Measurements from ENCODE around the gene CD163.

DNA sequence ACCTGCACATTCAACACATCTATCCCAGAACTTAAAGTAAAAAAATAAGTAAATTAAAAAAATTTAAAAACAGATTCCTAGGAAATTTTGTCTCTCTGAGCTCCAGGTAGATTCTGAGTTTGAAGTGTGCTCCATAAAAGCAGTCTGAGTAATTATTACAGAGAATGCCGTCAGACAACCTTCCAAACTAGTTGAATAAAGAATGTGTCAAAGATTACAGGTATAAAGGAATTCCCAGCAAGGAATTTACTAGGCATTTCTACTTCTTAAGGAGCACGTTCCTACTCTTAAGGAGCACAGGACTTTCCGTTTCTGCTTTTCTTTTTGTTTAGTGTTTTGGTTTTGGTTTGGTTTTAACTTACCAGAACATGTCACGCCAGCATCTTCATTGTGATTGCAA, 7.1 kb downstream of the CD163 start:
- TF ChIP-seq, protein P1, sequence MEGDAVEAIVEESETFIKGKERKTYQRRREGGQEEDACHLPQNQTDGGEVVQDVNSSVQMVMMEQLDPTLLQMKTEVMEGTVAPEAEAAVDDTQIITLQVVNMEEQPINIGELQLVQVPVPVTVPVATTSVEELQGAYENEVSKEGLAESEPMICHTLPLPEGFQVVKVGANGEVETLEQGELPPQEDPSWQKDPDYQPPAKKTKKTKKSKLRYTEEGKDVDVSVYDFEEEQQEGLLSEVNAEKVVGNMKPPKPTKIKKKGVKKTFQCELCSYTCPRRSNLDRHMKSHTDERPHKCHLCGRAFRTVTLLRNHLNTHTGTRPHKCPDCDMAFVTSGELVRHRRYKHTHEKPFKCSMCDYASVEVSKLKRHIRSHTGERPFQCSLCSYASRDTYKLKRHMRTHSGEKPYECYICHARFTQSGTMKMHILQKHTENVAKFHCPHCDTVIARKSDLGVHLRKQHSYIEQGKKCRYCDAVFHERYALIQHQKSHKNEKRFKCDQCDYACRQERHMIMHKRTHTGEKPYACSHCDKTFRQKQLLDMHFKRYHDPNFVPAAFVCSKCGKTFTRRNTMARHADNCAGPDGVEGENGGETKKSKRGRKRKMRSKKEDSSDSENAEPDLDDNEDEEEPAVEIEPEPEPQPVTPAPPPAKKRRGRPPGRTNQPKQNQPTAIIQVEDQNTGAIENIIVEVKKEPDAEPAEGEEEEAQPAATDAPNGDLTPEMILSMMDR (conservative IDR thresholded peaks at IDR 0.05; ENCODE audit: low read depth, low read length), result no peak
- TF ChIP-seq EZH2 (IDR thresholded peaks at IDR 0.05; ENCODE audit: low read length, unreplicated experiment), result no peak

Data from PC-3 (cell line).